ENCODE measurements around the gene PPP3CA. TPM values are rescaled to one million over a fixed set of nuclear protein-coding genes. Genes with fewer than 3 reads are reported as not detected.

Gene PPP3CA
- total and polyA plus RNA-seq, 2 of the 8 experiments (the other 6 are each of a cell fraction or from before 2014, with no cell fraction given), result 7.9 to 35.0 TPM

GRCh38 chr4:101345271-101345595 is 2.1 kb downstream of the PPP3CA start (continued):
- TF ChIP-seq KDM4A (IDR thresholded peaks at IDR 0.05; ENCODE audit: low read depth, low read length, severe bottlenecking), result no peak

Data from H1 (cell line).